GM19025 (cell line): ENCODE measurements around the gene PHKG2.

Source experiments
- ATAC-seq: cut with Tn5 transposase; IDR thresholded peaks from one replicate; pipeline ENCODE4 v1.9.1; 2021; ENCODE audit warnings: mild to moderate bottlenecking, low read depth, moderate library complexity; ENCODE audit not compliant: unreplicated experiment

PHKG2 gene

GRCh38 chr16:30728321-30728720 is 19.9 kb upstream of the PHKG2 start:
- no peak for ATAC-seq

- no peak for ATAC-seq
These were observed 19.1 kb upstream of the PHKG2 start for GRCh38 chr16:30728899-30729672.

GRCh38 chr16:30731411-30731810 is 16.8 kb upstream of the PHKG2 start:
- no peak for ATAC-seq

GRCh38 chr16:30736995-30737793 is 11.0 kb upstream of the PHKG2 start:
- ATAC-seq = no peak

DNA sequence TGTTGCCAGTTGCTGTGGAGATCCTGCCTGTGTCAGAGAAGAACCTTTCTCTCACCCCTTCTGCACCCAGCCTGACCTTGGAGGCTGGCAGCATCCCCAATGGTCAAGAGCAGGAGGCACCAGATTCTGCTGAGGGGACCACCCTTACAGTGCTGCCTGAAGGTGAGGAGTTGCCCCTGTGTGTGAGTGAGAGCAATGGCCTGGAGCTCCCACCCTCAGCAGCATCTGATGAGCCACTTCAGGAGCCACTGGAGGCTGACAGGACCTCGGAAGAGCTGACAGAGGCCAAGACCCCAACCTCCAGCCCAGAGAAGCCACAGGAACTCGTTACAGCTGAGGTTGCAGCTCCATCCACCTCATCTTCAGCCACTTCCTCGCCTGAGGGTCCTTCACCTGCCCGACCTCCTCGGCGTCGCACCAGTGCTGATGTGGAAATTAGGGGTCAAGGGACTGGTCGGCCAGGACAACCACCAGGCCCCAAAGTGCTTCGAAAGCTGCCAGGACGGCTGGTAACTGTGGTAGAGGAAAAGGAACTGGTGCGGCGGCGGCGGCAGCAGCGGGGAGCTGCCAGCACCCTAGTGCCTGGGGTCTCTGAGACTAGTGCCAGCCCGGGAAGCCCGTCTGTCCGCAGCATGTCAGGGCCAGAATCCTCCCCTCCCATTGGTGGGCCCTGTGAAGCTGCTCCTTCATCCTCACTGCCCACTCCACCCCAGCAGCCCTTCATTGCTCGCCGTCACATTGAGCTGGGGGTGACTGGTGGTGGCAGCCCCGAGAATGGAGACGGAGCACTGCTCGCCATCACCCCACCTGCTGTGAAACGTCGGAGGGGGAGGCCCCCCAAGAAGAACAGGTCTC is 10.2 kb upstream of the PHKG2 start:
- no peak for ATAC-seq

DNA sequence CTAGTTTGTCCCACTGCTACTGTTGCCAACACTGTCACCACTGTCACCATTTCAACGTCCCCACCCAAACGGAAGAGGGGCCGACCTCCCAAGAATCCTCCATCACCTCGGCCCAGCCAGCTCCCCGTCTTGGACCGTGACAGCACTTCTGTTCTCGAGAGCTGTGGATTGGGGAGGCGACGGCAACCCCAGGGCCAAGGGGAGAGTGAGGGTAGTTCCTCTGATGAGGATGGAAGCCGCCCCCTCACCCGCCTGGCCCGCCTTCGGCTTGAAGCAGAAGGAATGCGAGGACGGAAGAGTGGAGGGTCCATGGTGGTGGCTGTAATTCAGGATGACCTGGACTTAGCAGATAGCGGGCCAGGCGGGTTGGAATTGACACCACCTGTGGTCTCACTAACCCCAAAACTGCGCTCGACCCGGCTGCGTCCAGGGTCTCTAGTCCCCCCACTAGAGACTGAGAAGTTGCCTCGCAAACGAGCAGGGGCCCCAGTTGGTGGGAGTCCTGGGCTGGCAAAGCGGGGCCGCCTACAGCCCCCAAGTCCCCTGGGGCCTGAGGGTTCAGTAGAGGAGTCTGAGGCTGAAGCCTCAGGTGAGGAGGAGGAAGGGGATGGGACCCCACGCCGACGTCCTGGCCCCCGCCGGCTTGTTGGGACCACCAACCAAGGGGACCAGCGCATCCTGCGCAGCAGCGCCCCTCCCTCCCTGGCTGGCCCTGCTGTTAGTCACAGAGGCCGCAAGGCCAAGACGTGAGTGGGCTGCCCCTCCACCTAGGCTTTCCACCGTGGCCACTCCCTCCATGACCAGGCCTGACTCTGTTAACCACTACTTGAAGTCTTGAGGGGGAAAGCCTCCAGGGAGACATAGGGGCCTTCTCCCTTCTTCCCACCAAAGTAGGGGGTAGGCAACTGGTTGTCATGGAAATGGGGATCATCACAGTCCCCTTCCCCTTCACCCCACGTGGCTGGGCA is 9.0 kb upstream of the PHKG2 start:
- no peak for ATAC-seq

DNA sequence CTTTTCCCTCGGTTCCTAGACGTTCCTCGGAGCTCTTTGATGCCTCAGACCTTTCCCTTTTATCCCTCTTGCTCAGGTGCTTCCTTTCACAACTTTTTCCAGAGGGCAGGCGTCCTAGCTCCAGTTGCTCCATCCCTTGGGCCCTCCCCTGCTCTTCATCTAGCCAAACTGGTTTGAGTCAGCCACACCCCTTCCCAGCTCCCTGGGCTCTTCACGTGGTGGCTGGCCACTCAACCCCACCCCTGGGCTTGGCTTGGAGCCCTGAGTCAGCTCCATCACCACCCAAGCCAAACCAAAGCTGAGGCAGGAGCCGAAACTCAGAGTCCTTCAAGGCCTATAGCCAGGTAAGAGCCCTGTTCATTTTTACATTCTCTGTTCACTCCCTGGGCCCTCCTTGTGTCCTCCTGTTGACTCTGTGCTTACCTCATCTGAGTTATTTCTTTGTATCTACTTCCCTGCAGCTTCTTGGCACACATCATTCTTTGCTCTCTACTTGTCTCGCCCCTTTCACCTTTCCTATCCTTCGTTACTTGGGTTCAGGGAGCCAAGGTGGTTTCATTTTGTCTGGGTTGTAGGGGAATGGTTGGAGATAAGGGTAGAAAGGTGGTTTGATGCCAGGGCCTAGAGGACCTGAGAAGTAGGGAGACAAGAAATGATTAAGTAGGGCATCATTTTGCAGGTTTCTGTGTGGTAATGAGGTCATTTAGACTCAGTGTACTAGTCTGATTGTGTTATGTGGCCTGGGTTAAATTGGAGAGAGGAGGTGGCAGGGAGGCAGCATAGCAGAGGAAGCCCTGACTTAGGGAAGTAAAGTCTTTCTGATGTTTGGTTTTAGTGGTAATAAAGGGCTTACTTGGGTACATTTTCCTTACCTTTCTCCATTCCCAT is 7.6 kb upstream of the PHKG2 start:
- no peak for ATAC-seq

DNA sequence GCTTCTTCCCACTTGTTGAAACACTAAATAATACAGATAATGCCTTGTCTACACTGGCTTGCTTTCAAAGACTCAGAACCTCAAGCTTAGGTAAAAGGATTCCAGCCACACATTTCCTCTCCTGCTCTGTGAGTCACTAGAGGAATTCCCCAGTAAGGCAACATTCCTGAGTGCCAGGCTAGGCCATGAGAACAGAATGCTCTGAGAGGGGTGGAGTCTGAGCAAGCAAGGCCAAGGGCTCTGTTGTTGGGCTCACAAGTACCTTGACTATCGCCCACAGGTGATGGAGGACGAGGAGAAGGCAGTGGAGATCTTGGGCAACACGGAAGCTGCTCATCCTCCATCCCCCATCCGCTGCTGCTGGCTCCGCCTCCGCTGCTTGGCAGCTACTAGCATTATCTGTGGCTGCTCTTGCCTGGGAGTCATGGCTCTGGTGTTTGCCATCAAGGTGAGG is 6.7 kb upstream of the PHKG2 start:
- no peak for ATAC-seq

DNA sequence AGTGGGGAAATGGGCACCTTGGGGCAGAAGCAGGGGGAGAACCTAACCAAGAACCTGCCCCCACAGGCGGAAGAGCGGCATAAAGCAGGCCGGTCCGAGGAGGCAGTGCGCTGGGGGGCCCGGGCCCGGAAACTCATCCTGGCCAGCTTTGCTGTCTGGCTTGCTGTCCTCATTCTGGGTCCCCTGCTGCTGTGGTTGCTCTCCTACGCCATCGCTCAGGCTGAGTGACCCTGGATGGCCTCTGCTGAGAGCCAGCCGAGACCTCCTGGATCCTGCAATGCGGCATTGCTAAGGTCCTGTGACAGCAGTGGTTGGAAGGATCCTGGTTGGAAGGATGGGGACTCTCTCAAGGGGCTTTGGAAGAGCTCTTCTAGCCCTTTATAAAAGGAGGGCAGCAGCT is 4.5 kb upstream of the PHKG2 start:
- no peak for ATAC-seq

GRCh38 chr16:30744183-30744582 is 4.0 kb upstream of the PHKG2 start:
- ATAC-seq = no peak

DNA sequence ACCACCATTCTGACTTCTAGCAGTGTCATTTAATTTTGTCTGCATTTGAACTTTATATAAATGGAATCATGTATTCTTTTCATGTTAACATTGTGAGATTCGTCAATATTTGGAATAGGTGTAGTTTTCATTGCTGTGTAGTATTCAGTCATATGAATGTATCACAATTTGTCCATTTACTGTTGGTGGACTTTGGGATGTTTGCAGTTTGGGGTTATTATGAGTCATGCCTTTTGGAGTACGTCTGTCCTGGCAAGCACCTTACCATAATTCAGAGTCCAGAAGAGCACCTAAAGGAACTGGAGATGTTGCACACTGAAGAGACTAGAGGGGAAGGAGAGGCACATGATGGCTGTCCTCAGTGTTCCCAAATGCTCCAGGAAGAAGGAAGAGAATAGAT is 3.1 kb upstream of the PHKG2 start:
- no peak for ATAC-seq

GRCh38 chr16:30746638-30747175 is 1.5 kb upstream of the PHKG2 start:
- ATAC-seq = no peak

- ATAC-seq = no peak
These were observed 894 bp upstream of the PHKG2 start for GRCh38 chr16:30747331-30747730.

DNA sequence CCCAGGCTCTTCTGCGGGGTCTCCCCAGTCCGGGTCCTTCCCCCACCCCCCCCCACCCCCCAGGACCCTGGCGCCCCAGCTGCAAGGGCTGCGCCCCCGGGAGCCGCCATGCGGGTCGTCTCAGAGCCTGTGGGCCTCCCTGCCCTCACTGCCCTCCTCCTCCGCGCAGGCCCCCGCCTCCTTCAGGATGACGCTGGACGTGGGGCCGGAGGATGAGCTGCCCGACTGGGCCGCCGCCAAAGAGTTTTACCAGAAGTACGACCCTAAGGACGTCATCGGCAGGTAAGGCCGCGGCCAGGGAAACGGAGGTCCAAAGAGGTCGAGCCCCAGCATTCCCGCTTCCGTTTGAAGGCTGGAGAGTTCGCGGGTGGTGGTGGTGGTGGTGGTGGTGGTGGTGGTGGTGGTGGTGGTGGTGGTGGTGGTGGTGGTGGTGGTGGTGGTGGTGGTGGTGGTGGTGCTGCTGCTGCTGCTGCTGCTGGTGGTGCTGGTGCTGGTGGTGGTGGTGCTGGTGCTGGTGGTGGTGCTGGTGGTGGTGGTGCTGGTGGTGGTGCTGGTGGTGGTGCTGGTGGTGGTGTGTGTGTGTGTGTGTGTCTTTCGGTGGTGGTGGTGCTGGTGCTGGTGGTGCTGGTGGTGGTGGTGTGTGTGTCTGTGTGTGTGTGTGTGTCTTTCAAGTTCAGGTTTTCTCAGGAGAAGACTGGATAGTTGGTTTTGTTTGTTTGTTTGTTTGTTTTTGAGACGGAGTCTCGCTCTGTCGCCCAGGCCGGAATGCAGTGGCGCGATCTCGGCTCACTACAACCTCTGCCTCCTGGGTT is 615 bp downstream of the PHKG2 start:
- no peak for ATAC-seq

GRCh38 chr16:30750201-30750600 is 2.0 kb downstream of the PHKG2 start:
- no peak for ATAC-seq

DNA sequence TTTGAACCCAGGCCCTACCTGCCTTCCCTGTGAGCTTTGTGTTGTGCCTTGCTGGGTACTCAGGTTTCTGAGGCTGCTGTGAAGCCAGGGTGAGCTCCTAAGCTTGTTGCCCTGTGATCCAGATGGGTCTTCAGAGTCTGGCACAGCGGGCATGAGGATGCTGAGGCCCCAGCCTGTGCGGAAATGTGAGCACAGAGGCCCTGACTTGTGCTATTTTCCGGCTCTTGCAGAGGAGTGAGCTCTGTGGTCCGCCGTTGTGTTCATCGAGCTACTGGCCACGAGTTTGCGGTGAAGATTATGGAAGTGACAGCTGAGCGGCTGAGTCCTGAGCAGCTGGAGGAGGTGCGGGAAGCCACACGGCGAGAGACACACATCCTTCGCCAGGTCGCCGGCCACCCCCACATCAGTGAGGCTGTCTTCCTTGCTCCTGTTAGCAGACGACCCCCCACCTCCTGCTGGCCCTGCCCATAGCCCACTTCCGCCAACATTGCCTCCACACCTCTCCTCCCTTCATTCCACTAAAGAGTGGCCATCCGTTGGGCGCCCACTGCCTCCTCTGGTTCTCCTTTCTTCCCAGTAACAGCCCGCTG is 2.7 kb downstream of the PHKG2 start:
- ATAC-seq = no peak

GRCh38 chr16:30753596-30753995 is 5.4 kb downstream of the PHKG2 start:
- no peak for ATAC-seq
